ENCODE data around the gene CEP290. TPM values are rescaled to one million over a fixed set of nuclear protein-coding genes. Genes with fewer than 3 reads are reported as not detected.

Gene CEP290
- total RNA-seq, 6 experiments from 2014 or later: 2.4 to 4.2 (median 3.5) TPM

- Histone ChIP-seq H3K4me1 (no peaks in the 10 kb centered on the region), H3K27me3 (no peaks in the 10 kb centered on the region), H3K36me3 (no peaks in the 10 kb centered on the region), H3K4me3 (no peak overlapping the region), H3K27ac (no peak overlapping the region), H3K9me3 (no peaks in the 10 kb centered on the region)
- DNase-seq: no peak
- 71% methylated on average over 1 of the region's 1 CpG for WGBS (ENCODE audit: insufficient coverage, low coverage, low lambda C conversion rate, missing lambda C conversion rate)
- ATAC-seq: no peak
- TF ChIP-seq, protein P1, sequence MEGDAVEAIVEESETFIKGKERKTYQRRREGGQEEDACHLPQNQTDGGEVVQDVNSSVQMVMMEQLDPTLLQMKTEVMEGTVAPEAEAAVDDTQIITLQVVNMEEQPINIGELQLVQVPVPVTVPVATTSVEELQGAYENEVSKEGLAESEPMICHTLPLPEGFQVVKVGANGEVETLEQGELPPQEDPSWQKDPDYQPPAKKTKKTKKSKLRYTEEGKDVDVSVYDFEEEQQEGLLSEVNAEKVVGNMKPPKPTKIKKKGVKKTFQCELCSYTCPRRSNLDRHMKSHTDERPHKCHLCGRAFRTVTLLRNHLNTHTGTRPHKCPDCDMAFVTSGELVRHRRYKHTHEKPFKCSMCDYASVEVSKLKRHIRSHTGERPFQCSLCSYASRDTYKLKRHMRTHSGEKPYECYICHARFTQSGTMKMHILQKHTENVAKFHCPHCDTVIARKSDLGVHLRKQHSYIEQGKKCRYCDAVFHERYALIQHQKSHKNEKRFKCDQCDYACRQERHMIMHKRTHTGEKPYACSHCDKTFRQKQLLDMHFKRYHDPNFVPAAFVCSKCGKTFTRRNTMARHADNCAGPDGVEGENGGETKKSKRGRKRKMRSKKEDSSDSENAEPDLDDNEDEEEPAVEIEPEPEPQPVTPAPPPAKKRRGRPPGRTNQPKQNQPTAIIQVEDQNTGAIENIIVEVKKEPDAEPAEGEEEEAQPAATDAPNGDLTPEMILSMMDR (IDR thresholded peaks at IDR 0.05): no peak
- no peak for TF ChIP-seq POLR2A (IDR thresholded peaks at IDR 0.05)
- intact Hi-C loops (cut with DNase I): no loop called here
These were observed 79.4 kb downstream of the CEP290 start for GRCh38 chr12:88062474-88062873.

DNA sequence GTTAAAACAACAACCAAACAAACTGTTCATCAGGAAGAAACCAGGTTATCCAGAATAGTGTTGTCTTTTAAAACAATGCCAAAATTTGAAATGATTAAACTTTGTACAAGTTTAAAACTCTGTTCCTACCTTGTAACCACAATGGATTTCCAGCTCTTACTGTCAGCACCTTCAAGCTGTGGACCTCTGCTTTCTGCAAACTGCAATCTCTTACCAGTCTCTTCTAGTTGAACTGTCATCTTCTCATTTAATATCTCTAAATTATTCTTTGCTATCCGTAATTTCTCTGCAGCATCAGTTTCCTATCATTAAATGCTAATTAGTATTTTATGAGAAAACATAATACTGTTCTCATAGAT, 83.2 kb downstream of the CEP290 start:
- no peak for ATAC-seq
- Histone ChIP-seq H3K4me1 (no peaks in the 10 kb centered on the region), H3K36me3 (peaks cover 0 to 4% (median 0%) of the 10 kb centered on the region in 4 donors), H3K9me3 (no peaks in the 10 kb centered on the region), H3K4me3 (no peak overlapping the region), H3K27ac (no peak overlapping the region), H3K27me3 (no peaks in the 10 kb centered on the region)
- 77% methylated on average over 1 of the region's 1 CpG for WGBS (ENCODE audit: insufficient coverage, low coverage, low lambda C conversion rate, missing lambda C conversion rate)
- no peak for DNase-seq
- TF ChIP-seq POLR2A (IDR thresholded peaks at IDR 0.05): no peak
- TF ChIP-seq, protein P1 (IDR thresholded peaks at IDR 0.05): no peak
- intact Hi-C loops (cut with DNase I): no loop called here

GRCh38 chr12:88057994-88058718, 83.7 kb downstream of the CEP290 start:
- DNase-seq: no peak
- Histone ChIP-seq H3K27me3 (no peaks in the 10 kb centered on the region), H3K4me1 (no peaks in the 10 kb centered on the region), H3K9me3 (no peaks in the 10 kb centered on the region), H3K36me3 (peaks cover 0 to 4% (median 0%) of the 10 kb centered on the region in 4 donors), H3K27ac (no peak overlapping the region), H3K4me3 (no peak overlapping the region)
- TF ChIP-seq POLR2A (IDR thresholded peaks at IDR 0.05): no peak
- TF ChIP-seq, protein P1 (IDR thresholded peaks at IDR 0.05): no peak
- no peak for ATAC-seq
- WGBS (ENCODE audit: insufficient coverage, low coverage, low lambda C conversion rate, missing lambda C conversion rate): 95% methylated on average over 4 of the region's 4 CpGs
- intact Hi-C loops (cut with DNase I): no loop called here

DNA sequence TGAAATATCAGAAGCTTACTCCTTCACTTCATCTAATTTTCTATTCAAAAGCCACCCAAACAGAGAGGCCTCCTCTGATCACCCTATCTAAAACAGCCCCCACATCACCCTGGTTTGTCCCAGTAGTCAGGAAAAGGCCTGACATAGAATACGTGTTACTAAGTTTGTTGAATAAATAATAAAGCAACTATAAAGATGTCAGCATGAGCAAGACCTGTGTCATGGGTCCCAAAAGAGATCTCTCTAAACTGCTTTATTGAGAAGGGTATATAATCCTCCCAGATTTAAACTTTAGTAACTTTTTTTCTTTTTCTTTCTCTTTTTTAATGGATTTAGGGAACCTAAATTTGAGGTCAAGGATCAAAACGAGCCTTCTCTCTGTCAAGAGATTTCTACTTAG, 85.3 kb downstream of the CEP290 start:
- Histone ChIP-seq H3K27me3 (no peaks in the 10 kb centered on the region), H3K9me3 (no peaks in the 10 kb centered on the region), H3K27ac (no peak overlapping the region), H3K4me1 (no peaks in the 10 kb centered on the region), H3K36me3 (peaks cover 0 to 4% (median 0%) of the 10 kb centered on the region in 4 donors), H3K4me3 (no peak overlapping the region)
- TF ChIP-seq POLR2A (IDR thresholded peaks at IDR 0.05): no peak
- TF ChIP-seq, protein P1 (IDR thresholded peaks at IDR 0.05): no peak
- ATAC-seq (no peak), DNase-seq (no peak)
- intact Hi-C loops (cut with DNase I): no loop called here
- WGBS (ENCODE audit: insufficient coverage, low coverage, low lambda C conversion rate, missing lambda C conversion rate): 88% methylated on average over 2 of the region's 2 CpGs
